Measurements from ENCODE around the gene PDLIM3. TPM values are rescaled to one million over a fixed set of nuclear protein-coding genes. Genes with fewer than 3 reads are reported as not detected.

The PDLIM3 gene
- total and polyA plus RNA-seq, 2 of the 4 experiments (the other 2 are of a cell fraction), result 6.4 to 11.7 TPM

DNA sequence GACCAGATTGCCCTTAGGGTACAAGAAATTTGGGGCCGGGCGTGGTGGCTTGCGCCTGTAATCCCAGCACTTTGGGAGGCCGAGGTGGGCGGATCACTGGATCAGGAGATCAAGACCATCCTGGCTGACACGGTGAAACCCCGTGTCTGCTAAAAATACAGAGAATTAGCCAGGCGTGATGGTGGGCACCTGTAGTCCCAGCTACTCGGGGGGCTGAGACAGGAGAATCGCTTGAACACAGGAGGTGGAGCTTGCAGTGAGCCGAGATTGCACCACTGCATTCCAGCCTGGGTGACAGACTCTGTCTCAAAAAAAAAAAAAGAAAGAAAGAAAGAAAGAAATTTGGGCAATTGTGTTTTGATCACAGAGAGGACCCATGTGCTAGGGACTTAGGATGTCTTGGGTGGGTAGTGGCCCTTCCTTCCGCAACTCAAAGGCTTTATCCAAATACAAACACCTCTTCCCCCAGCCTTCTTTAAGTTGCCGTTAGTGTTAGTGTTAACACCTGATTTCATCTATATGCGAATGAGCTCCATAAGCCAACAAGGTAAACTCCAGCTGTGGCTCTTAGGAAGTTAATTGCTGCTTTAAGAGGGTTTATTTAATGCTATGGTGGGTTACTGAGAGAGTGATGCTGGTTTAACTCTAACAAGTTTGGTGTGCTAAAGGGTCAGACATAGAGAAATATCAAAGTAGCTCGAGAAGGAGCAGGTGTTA, 55.1 kb downstream of the PDLIM3 start:
- no peak overlapping the region for H3K9ac ChIP-seq (ENCODE audit: low read depth, low read length)
- BruUV-seq (replicated peaks), result no TSS peak
- no peaks in the 10 kb centered on the region for H3K36me3 ChIP-seq (ENCODE audit: control insufficient read depth, insufficient read depth, low read length)
- ATAC-seq (ENCODE audit: low read depth) (no peak), DNase-seq (no peak)
- no peaks in the 10 kb centered on the region for H3K4me1 ChIP-seq (ENCODE audit: control insufficient read depth, insufficient read depth, low read length)
- no peak overlapping the region for H2BK5ac ChIP-seq (ENCODE audit: low read depth, low read length, poor library complexity, severe bottlenecking)
- ChIA-PET CTCF (no interaction called here), POLR2A (ENCODE audit: unreplicated experiment) (no interaction called here)
- H3K27ac ChIP-seq (ENCODE audit: insufficient read depth, low read length), result no peak overlapping the region
- no peaks in the 10 kb centered on the region for H3K9me3 ChIP-seq (ENCODE audit: control insufficient read depth, insufficient read depth, low read length)
- H3K4me2 ChIP-seq (ENCODE audit: low read depth, low read length), result no peak overlapping the region
- WGBS, 2 experiments (ENCODE audit: extremely low coverage in 2 of 2, insufficient read length in 1 of 2), result 38% methylated on average over 3 of the region's 15 CpGs; no CpG with 5 or more reads in 1 of the 2 experiments
- no peak overlapping the region for H2AK9ac ChIP-seq (replicated peaks; ENCODE audit: low read depth, low read length, poor library complexity)
- H3K27me3 ChIP-seq (ENCODE audit: control insufficient read depth, insufficient read depth, low read length), result peaks cover 17% of the 10 kb centered on the region
- no peak overlapping the region for H3K4me3 ChIP-seq (ENCODE audit: insufficient read depth, low read depth, low read length)
- no peak overlapping the region for H2AK5ac ChIP-seq (ENCODE audit: low read depth, low read length)
- no peak overlapping the region for H3K4ac ChIP-seq (ENCODE audit: low read depth, low read length)
- intact Hi-C loops (cut with micrococcal nuclease), result no loop called here
- H4K91ac ChIP-seq (ENCODE audit: insufficient read depth, low read depth, low read length), result no peak overlapping the region
- H3K9me1 ChIP-seq (ENCODE audit: insufficient read depth, low read length), result no peaks in the 10 kb centered on the region
- no peak overlapping the region for H2BK120ac ChIP-seq (ENCODE audit: low read depth, low read length)
- H3K14ac ChIP-seq (replicated peaks; ENCODE audit: low read depth, low read length), result no peak overlapping the region
- H4K5ac ChIP-seq (ENCODE audit: low read depth, low read length), result no peak overlapping the region
- dilution Hi-C loops (cut with HindIII; ENCODE audit: low sequenced_read_pairs, unreplicated experiment), result no loop called here
- H3K18ac ChIP-seq (ENCODE audit: low read depth, low read length), result no peak overlapping the region
- H2AFZ ChIP-seq (replicated peaks; ENCODE audit: low read length, poor library complexity), result no peak overlapping the region
- H3K23ac ChIP-seq (ENCODE audit: low read depth, low read length), result no peak overlapping the region
- H2BK20ac ChIP-seq (ENCODE audit: low read depth, low read length), result no peak overlapping the region
- TF ChIP-seq RCOR1 (IDR thresholded peaks at IDR 0.05; ENCODE audit: insufficient replicate concordance, low read length) (no peak), RAD21 (IDR thresholded peaks at IDR 0.05; ENCODE audit: low read length) (no peak), BHLHE40 (IDR thresholded peaks at IDR 0.05; ENCODE audit: low read depth, low read length) (no peak), CHD1 (IDR thresholded peaks at IDR 0.05; ENCODE audit: low read depth, low read length) (no peak), RFX5 (IDR thresholded peaks at IDR 0.05; ENCODE audit: low read depth, low read length) (no peak), CEBPB (IDR thresholded peaks at IDR 0.05; ENCODE audit: low read depth, low read length) (no peak), POLR2A (IDR thresholded peaks at IDR 0.05; ENCODE audit: low read depth, low read length) (no peak), SMC3 (IDR thresholded peaks at IDR 0.05; ENCODE audit: low read depth, low read length) (no peak), NFE2L2 (IDR thresholded peaks at IDR 0.05; ENCODE audit: low read depth, low read length) (no peak), FOS (IDR thresholded peaks at IDR 0.05; ENCODE audit: low read depth, low read length) (no peak), MAFK (IDR thresholded peaks at IDR 0.05; ENCODE audit: low read depth, low read length) (no peak), MAZ (IDR thresholded peaks at IDR 0.05; ENCODE audit: borderline replicate concordance, low read depth, low read length) (no peak), MXI1 (IDR thresholded peaks at IDR 0.05; ENCODE audit: borderline replicate concordance, low read depth, low read length) (no peak)
- TF ChIP-seq, protein P1, sequence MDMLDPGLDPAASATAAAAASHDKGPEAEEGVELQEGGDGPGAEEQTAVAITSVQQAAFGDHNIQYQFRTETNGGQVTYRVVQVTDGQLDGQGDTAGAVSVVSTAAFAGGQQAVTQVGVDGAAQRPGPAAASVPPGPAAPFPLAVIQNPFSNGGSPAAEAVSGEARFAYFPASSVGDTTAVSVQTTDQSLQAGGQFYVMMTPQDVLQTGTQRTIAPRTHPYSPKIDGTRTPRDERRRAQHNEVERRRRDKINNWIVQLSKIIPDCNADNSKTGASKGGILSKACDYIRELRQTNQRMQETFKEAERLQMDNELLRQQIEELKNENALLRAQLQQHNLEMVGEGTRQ (IDR thresholded peaks at IDR 0.05; ENCODE audit: low read depth, low read length), result no peak
- TF ChIP-seq, protein P2, sequence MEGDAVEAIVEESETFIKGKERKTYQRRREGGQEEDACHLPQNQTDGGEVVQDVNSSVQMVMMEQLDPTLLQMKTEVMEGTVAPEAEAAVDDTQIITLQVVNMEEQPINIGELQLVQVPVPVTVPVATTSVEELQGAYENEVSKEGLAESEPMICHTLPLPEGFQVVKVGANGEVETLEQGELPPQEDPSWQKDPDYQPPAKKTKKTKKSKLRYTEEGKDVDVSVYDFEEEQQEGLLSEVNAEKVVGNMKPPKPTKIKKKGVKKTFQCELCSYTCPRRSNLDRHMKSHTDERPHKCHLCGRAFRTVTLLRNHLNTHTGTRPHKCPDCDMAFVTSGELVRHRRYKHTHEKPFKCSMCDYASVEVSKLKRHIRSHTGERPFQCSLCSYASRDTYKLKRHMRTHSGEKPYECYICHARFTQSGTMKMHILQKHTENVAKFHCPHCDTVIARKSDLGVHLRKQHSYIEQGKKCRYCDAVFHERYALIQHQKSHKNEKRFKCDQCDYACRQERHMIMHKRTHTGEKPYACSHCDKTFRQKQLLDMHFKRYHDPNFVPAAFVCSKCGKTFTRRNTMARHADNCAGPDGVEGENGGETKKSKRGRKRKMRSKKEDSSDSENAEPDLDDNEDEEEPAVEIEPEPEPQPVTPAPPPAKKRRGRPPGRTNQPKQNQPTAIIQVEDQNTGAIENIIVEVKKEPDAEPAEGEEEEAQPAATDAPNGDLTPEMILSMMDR (conservative IDR thresholded peaks at IDR 0.05; ENCODE audit: low read depth, low read length), result no peak
- TF ChIP-seq, protein P3, sequence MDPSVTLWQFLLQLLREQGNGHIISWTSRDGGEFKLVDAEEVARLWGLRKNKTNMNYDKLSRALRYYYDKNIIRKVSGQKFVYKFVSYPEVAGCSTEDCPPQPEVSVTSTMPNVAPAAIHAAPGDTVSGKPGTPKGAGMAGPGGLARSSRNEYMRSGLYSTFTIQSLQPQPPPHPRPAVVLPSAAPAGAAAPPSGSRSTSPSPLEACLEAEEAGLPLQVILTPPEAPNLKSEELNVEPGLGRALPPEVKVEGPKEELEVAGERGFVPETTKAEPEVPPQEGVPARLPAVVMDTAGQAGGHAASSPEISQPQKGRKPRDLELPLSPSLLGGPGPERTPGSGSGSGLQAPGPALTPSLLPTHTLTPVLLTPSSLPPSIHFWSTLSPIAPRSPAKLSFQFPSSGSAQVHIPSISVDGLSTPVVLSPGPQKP (IDR thresholded peaks at IDR 0.05; ENCODE audit: borderline replicate concordance, low read depth, low read length), result no peak
- H4K8ac ChIP-seq (ENCODE audit: low read depth in 2 of 2, low read length in 2 of 2), result no peak overlapping the region
- no peaks in the 10 kb centered on the region for H3K79me1 ChIP-seq (ENCODE audit: low read depth in 1 of 2, low read length in 2 of 2)
- H4K20me1 ChIP-seq (ENCODE audit: insufficient read depth, low read length), result no peaks in the 10 kb centered on the region
- no peak overlapping the region for H2BK15ac ChIP-seq (ENCODE audit: low read depth, low read length)
- H3K56ac ChIP-seq (ENCODE audit: extremely low read depth, insufficient read depth, low read length), result no peak overlapping the region
- in situ Hi-C loops (cut with MboI; ENCODE audit: low sequenced_read_pairs), result loop anchor here (25.0 kb wide), 1 partner anchor 557 kb away; no protein-coding TSS in a partner anchor

Data from IMR-90 (cell line).